SH-SY5Y (cell line): Measurements from ENCODE around the gene ARHGEF3.

Source experiments
- GATA2 ChIP-seq: IDR thresholded peaks from 2 replicates; pipeline ENCODE4 v1.6.1; 2011; ENCODE audit warnings: mild to moderate bottlenecking, low read depth, low read length
- GATA3 ChIP-seq: IDR thresholded peaks from 2 replicates; pipeline ENCODE4 v1.6.1; 2011; ENCODE audit warnings: low read depth, mild to moderate bottlenecking, low read length, moderate library complexity

GRCh38 chr3:56754741-56755417 lies 46.9 kb downstream of the ARHGEF3 start:
- no peak for TF ChIP-seq GATA3
- no peak for TF ChIP-seq GATA2
